HG03196 (cell line): ENCODE results near the gene ZMYND10.
A peak's percentile ranks its signal among the peaks of the same experiment; 100 is the strongest.

Source experiments
- ATAC-seq: cut with Tn5 transposase; IDR thresholded peaks from one replicate; pipeline ENCODE4 v1.9.1; 2021; ENCODE audit not compliant: unreplicated experiment

Gene ZMYND10

GRCh38 chr3:50327129-50327528 lies 18.4 kb downstream of the ZMYND10 start:
- ATAC-seq, result no peak

- ATAC-seq, result no peak
These were observed 19.4 kb downstream of the ZMYND10 start for GRCh38 chr3:50326182-50326541.

GRCh38 chr3:50325497-50326181 lies 19.9 kb downstream of the ZMYND10 start:
- ATAC-seq, result no peak

GRCh38 chr3:50325113-50325480 lies 20.4 kb downstream of the ZMYND10 start:
- ATAC-seq, result no peak

- no peak for ATAC-seq
These were observed 21.0 kb downstream of the ZMYND10 start for GRCh38 chr3:50324351-50325112.

GRCh38 chr3:50323614-50324199 lies 21.8 kb downstream of the ZMYND10 start:
- no peak for ATAC-seq

- ATAC-seq, result no peak
These were observed 22.4 kb downstream of the ZMYND10 start for GRCh38 chr3:50323092-50323600.

- no peak for ATAC-seq
These were observed 23.0 kb downstream of the ZMYND10 start, which contains the start of gene HYAL2 for GRCh38 chr3:50322386-50323091. Gene HYAL2, minus strand, starts transcription at chr3:50322745. Its CDS starts 2,256 bp downstream, at chr3:50320489.

- ATAC-seq, result no peak
These were observed 23.5 kb downstream of the ZMYND10 start for GRCh38 chr3:50322115-50322385.

- ATAC-seq, result peak; percentile 72
These were observed 24.0 kb downstream of the ZMYND10 start for GRCh38 chr3:50321336-50322114.

GRCh38 chr3:50320853-50321335 lies 24.6 kb downstream of the ZMYND10 start:
- peak; percentile 40 for ATAC-seq

- ATAC-seq, result no peak
These were observed 25.5 kb downstream of the ZMYND10 start for GRCh38 chr3:50319894-50320625.

GRCh38 chr3:50319181-50319893 lies 26.2 kb downstream of the ZMYND10 start:
- no peak for ATAC-seq

GRCh38 chr3:50318615-50319014 lies 26.9 kb downstream of the ZMYND10 start:
- ATAC-seq, result no peak

- no peak for ATAC-seq
These were observed 27.4 kb downstream of the ZMYND10 start for GRCh38 chr3:50318163-50318562.

- ATAC-seq, result no peak
These were observed 28.2 kb downstream of the ZMYND10 start for GRCh38 chr3:50317300-50317699.

GRCh38 chr3:50316657-50317242 lies 28.8 kb downstream of the ZMYND10 start:
- no peak for ATAC-seq

- ATAC-seq, result no peak
These were observed 30.7 kb downstream of the ZMYND10 start for GRCh38 chr3:50314816-50315215.

GRCh38 chr3:50314342-50314741 lies 31.2 kb downstream of the ZMYND10 start:
- ATAC-seq, result no peak
